Measurements from ENCODE around the gene GAPVD1.
A peak's percentile ranks its signal among the peaks of the same experiment; 100 is the strongest.
"Not testable (repeated sequence)": the region's sequence is repeated elsewhere in the genome, so short reads cannot be mapped to it uniquely, and the experiment has no call there.

The GAPVD1 gene

DNA sequence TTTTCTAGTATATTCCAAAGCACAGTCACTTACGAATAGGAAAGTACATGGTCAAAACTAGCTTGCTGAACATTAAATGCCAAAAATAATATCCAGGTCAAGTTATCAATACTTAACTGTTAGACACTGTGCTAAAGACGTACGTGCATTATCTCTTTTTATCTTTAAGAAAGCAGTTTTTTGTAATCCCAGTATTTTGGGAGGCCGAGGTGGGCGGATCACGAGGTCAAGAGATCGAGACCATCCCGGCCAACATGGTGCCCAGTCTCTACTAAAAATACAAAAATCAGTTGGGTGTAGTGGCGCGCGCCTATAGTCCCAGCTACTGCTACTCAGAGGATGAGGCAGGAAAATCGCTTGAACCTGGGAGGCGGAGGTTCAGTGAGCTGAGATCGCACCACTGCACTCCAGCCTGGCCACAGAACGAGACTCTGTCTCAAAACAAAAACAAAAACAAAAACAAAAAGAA, 17.8 kb upstream of the GAPVD1 start:
- no peak for DNase-seq

DNA sequence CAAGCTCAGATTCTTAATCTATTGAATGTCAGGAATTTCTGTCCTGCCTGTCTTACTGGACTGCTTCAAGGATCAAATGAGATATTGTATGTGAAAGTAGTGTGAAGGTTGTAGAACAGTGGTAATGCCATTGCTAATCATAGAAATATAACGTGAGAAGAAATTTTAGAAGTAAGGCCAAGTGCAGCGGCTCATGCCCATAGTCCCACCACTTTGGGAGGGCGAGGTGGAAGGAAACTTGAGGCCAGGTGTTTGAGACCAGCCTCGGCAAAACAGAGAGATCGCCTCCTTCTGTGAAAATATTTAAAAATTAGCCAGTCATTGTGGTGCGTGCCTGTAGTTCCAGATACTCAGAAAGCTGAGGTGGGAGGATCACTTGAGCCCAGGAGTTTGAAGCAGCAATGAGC, 15.4 kb upstream of the GAPVD1 start:
- DNase-seq: no peak

DNA sequence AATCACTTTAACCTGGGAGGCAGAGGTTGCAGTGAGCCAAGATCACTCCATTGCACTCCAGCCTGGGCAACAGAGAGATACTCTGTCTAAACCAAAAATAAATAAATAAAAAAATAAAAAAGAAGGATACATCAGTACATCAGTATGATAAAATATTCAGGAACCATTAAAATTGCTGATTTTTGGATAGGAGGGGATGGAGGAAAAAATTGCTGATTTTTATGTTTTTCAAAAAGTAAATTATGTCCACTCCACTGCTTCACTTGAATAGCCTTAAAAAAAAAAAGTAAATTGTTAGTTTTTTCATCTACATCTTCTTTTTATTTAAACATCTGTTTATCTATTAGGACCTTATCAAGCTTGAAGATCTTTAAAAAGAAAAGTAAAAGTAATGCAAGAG, 7.4 kb upstream of the GAPVD1 start:
- DNase-seq: no peak

DNA sequence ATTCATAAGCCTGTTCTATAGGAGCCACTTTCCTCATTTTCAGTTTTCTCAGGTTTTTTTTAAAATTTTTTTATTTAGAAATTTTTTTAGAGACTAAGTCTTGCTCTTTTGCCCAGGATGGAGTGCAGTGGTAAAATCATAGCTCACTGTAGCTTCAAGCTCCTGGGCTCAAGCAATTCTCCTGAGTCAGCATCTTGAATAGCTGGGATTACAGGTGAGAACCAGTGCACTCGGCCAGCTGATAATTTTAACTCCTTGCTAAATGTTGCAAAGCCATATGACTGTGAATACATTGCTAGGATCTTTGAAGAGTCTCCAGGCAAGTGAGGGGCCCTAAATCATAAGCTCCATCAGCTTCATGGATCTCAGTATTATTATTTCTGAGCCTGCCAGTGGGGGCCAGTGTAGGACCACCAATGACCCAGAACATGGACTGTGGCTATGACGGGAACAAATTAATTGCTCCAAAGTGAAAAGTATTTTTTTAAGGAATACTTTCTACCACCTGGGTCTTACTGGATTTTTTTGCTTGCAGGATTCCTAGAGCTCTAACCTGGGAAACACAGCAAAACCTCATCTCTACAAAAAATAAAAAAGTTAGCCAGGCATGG, 5.7 kb upstream of the GAPVD1 start:
- no peak for DNase-seq

DNA sequence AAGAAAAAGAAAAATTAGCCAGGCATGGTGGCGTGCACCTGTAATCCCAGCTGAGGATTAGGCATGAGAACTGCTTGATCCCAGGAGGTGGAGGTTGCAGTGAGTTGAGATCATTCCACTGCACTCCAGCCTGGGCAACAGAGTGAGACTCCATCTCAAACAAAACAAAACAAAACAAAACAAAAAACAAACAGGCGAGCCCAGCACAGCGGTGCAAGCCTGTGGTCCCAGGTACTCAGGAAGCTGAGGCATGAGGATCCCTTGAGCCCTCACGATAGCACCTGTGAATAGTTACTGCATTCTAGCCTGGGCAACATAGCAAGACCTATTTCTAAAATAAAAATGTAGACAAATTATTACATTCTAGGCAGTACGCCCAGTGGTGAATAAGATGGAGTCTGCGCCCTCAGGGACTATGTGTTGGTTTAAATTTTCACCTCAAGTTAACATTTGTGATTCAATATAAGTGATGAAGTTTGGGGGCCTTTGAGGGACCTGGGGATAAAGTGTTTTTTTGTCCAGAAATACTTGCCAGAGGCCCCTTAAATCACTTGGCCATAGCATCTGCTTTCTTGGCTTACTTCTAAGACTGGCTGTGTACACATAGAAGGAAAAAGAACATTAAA, 3.4 kb upstream of the GAPVD1 start:
- no peak for DNase-seq

DNA sequence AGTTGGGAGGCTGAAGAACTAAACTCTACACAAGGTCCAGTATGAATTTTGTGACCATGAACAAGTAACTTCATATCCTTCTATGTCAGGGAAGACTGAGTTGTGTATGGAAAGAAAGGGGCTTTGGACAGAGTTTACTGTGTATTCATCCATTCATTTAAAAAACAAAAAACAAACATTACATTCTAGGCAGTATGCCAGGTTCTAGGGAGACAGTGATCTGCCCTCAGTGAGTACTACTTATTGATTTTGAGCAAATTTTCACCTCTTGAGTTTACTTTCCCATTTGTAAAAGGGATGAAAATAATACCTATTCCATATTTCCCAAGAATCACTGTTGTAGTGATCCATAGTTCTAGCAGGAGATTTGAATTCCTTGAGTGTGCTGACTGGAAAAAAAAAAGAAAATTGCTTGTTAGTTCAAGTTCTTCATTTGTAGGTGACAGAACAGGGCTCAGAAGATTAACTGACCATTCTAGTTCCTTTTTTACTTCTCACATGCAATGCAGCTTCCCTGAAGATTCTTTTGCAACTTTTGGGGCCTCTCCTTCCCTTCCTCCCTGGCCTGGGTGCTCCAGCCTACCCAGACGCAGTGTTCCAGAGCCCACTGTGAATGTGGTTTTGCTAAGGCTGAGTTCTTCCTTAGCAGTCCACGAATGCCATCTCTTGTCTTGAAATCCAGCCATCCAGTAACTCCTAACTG, 2.6 kb upstream of the GAPVD1 start:
- peak in 1 of 56 donors; percentile 12 for DNase-seq

DNA sequence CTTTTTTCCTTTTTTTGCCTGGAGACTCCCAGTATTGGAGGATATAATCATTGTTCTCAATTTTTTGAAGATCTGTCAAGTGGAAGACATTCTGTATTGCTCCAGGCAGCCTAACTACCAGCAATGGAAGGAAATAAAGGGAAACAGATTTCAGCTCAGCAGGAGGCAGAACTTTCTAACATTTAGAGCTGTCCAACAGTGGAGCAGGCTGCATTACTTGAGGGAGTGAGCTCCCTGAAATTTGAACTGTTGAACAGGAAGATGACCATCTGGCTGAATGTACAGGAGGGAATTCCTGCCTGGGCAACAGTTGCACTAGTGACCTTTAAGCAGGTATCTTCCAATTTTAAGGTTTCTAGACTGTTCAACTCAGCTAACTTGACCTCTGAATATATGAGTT, 1.1 kb upstream of the GAPVD1 start:
- DNase-seq: no peak

DNA sequence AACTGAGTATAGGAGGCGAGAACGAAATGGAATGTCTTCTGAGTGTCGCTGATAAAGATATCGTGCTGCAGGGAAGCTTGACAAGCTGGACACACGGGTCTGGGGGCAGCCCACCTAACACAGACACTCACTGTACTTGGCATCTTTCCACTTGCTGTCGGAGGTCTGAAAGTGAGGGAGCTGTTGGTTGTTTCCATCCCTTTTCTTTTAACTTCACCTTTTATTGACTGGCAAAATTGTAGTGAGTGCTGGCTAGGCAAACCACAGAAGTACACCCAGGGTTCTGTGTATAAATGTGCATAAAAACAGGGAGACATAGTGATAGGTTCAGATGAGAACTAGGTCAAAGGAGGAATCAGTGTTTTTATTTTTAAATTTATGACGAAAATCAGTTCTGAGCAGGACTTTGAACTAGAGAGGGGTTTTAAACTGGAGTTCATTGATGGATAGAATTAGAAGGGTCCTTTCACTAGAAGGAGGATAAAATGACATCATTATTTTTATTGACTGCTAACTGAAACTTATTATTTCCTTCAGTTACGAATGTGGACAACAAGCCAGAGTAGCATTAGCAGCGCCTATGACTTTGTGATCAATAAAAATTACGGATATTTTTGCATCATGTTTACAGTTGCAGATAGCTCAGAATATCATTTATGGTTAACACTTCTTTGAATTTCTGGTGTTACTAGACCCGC, 817 bp downstream of the GAPVD1 start:
- no peak for DNase-seq

DNA sequence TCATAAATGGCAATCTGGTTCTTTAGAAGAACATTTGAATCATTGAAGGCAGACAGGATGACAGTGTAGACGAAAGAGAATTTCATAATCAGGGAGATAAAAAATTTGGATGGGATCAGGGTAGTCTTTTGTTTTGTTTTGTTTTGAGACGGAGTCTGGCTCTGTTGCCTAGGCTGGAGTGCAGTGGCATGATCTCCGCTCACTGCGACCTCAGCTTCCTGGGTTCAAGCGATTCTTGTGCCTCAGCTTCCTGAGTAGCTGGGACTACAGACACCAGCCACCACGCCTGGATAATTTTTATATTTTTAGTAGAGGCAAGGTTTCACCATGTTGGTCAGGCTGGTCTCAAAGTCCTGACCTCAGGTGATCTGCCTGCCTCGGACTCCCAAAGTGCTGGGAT, 2.4 kb downstream of the GAPVD1 start:
- DNase-seq: not testable (repeated sequence)

DNA sequence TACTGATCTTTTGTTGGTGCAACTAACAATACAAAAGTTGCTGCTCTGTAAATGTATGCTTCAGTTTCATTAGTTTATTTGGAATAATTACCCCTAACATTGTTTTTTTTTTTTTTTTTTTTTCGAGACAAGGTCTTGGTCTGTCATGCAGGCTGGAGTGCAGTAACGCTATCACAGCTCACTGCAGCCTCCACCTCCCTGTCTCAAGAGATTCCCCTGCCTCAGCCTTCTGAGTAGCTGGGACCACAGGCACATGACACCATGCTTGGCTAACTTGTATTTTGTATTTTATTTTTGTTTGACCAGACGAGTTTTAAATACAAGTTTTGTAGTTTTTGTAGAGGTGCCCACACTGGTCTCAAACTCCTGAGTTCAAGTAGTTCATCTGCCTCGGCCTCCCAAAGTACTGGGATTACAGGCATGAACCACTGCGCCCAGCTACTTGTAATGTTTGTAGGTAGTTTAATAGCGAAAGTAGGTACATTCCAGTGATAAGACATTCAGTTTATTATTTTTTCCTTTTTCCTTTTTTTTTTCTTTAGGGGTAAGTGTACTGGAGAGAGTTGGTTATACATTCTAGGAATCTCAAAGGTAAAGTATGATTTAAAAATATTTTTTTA, 6.9 kb downstream of the GAPVD1 start:
- no peak for DNase-seq

DNA sequence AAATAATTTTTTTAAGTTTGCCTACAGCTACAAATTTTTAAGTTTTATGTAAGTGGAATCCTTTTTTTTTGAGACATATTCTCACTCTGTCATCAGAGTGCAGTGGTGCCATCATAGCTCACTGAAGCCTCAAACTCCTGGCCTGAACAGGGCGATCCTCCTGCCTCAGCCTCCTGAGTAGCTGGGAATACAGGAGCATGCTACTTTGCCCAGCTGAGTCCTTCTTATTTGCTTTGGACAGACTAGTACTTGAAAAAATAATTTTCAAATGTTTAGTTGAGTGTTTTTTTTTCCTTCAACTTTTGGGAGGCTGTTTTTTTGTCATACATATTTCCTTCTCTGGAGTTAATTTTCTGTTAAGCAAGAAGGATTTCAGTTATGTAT, 7.4 kb downstream of the GAPVD1 start:
- no peak for DNase-seq

DNA sequence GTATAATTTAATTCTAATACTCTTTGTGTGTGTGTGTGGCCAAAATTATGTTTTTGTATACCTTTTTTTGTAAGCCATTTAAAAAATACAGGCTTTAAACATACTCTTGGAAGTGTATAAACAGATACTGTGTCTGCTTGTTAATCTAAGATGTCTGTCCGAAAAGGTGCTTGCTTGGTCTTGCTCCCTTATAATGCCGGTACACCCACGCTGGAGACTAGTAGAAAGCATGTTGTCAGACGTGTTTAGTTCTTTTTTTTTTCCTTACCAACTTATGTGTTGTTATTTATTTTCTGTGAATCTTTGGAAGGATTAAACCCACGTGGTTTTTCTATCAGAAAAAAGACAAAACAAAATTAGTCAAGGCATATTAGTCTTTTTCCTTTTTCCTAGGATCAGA, 9.5 kb downstream of the GAPVD1 start:
- DNase-seq: no peak

DNA sequence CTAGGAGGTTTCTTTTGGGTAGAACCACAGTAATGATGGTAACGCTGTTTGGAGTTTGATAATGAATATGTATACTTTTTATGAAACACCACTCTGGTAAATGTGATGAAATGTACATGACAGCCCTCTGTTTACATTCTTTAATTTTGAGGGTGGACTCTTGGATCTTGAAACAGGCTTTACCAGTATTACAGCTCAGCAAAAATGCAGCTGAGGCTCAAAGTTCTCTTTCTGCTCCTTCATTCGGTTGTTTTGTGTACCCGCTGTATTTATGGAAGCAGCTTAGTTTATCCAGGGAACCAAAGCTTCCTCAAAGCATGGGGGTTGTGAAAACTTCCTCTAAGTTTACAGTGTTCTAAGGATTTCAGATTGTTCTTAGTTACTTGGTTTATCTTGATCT, 11.1 kb downstream of the GAPVD1 start:
- DNase-seq: no peak

DNA sequence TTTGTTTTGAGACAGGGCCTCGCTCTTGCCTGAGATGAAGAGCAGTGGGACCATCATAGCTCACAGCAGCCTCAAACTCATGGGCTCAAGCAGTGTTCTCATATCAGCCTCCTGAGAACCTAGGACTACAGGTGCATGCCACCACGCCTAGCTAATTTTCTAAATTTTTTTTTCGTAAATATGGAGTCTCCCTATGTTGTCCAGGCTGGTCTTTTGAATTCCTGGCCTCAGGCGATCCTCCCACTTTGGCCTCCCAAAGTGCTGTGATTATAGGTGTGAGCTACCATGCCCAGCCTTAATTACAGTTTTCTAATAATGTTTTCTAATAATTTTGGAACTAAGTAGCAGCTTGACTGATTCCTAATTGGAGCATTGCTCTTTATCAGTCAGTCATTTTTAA, 15.1 kb downstream of the GAPVD1 start:
- no peak for DNase-seq

DNA sequence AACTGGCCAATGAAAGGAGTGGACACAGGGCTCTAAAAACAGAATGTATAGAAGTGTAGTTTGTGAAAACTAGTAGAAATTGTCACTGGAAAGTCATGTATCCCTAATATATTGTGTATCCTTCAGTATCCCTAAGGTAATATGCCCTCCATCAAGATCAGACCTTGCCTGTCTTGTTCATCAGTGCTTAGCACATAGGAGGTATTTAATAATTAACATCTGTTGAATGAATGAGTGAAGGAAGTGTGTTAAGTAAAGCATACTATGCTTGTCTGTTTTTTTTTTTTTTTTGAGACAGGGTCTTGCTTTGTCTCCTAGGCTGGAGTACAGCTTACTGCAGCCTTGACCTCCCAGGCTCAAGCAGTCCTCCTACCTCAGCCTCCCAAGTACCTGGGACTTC, 15.8 kb downstream of the GAPVD1 start:
- DNase-seq: no peak

DNA sequence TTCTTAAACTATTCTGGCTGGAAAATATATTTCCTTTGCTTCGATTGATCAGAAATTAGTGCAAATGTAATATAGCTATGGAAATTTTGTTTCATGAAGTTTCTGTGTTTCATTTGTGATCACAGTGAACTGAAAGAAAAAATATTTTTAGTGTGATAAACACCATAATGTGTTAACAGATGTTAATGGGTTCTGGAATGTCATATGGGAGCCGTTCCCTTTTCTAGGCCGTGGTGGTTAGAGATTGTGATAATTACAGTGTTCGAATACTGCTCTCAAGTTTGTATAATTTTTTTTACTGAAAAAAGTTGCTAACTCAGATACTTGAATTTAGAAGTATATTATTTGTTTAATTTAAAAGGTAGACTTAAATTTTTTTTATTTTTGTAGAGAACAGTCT, 19.3 kb downstream of the GAPVD1 start:
- DNase-seq: no peak

DNA sequence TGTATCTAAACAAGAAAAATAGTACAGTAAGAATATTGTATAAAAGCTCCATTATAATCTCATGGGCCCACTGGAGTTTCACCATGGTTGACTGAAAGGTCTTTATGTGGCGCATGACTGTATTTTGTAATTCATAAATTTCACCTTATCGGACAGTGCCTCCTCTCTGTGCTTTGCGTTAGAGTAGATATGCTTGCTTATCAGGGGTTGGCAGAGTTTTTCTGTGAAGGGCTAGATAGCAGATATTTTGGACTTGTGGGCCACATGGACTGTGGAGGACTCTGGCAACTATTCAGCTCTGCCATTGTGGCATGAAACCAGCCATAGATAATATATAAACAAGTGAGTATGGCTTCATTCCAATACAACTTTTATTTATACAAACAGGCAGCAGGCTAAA, 23.2 kb downstream of the GAPVD1 start:
- no peak for DNase-seq

DNA sequence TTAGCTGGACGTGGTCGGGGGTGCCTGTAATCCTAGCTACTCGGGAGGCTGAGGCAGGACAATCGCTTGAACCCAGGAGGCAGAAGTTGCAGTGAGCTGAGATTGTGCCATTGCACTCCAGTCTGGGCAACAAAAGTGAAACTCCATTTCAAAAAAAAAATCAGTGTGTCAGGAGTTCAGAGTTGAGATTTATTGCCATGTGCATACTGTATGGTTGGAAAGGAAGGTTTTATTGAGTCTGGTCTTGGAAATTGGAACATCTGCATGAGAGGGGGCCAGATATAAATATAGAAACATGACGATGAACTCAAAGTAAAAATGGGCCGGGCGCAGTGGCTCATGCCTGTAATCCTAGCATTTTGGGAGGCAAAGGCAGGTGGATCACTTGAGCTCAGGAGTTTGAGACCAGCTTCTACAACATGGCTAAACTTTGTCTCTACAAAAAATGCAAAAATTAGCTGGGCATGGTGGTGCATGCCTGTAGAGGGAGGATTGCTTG, 25.4 kb downstream of the GAPVD1 start:
- DNase-seq: not testable (repeated sequence)

DNA sequence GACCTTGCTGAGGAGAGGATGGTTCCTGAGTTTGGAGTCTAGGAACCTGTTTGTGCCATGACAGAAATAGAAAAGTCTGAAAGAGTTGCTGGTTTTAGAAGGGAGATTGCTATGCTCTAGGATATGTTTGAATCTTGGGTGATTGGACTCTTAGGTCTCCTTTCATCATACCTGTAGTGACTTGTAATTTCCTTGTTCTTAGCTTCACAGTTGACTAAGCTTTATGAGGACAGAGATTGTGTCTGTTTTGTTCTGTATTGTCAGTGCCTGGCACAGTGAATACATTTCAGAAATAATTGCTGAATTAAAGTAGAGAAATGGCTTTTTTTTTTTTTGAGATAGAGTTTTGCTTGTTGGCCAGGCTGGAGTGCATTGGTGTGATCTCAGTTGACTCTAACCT, 31.5 kb downstream of the GAPVD1 start:
- no peak for DNase-seq

DNA sequence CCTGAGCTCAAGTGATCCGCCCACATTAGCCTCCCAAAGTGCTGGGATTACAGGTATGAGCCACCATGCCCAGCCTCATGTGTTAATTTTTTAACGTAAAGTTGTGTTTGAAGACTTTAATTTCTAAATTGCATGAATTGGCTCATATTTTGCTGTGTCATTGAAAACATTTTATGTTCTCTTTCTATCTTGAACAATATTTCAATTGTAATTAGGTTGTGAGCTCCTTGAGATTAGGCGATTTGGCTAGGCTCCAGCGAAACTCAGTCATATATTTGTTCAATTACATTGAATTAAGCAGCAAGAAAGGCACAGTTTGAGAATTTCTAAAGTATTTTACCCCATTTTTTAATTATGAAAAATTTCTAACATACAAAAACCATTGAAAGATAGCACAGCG, 34.0 kb downstream of the GAPVD1 start:
- DNase-seq: no peak

DNA sequence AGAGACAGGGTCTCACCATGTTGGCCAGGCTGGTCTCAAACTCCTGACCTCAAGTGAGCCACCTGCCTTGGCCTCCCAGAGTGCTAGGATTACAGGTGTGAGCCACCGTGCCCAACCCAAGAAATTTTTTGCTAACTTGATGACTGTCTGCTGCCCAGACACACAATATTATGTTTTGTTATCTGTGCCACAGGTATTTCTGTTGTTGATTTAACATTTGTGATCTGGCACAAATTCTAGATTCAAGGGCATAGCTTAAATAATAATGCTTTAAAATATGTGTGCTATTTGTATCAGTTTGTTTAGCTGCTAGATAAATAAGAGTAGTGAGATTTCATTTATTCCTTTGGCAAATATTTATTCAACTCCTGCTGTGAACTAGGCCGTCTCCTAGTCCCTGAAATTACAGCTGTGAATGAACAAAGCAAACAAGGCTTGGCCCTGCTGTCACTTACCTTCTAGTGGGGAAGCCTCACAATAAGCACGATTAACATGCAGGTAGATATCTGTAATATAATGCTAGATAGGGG, 35.3 kb downstream of the GAPVD1 start:
- DNase-seq: no peak
